GM23338 (cell line): ENCODE results near the gene CAST. TPM values are rescaled to one million over a fixed set of nuclear protein-coding genes. Genes with fewer than 3 reads are reported as not detected.

Experiments
- ATAC-seq: fragments of 200-7000 bp; cut with Tn5 transposase; 3 replicates; pipeline ENCODE4 v1.9.1; 2020
- DNase-seq: peaks from one replicate; pipeline ENCODE4 v3.0.0-alpha.2; 2015; ENCODE audit warnings: low spot score
- H2AFZ ChIP-seq: fragments of 200-600 bp; sonication (generic); 2 replicates; pipeline ENCODE4 v1.8.0; 2016; ENCODE audit warnings: antibody characterized with exemption, mild to moderate bottlenecking, moderate library complexity
- H3F3A ChIP-seq: fragments of 200-600 bp; sonication (generic); replicated peaks from 2 replicates; pipeline ENCODE4 v1.8.0; 2017; ENCODE audit warnings: antibody characterized with exemption, mixed run types, low read depth
- H3K27ac ChIP-seq: fragments of 200-600 bp; sonication (generic); 2 replicates; pipeline ENCODE4 v1.6.1; 2016; ENCODE audit warnings: low read depth
- H3K27me3 ChIP-seq: fragments of 200-600 bp; sonication (generic); 2 replicates; pipeline ENCODE4 v1.8.0; 2016; ENCODE audit warnings: mild to moderate bottlenecking, mixed run types, moderate library complexity; ENCODE audit not compliant: insufficient read depth
- H3K36me3 ChIP-seq: fragments of 200-600 bp; sonication (generic); 2 replicates; pipeline ENCODE4 v1.8.0; 2016; ENCODE audit warnings: mild to moderate bottlenecking; ENCODE audit not compliant: insufficient read depth
- H3K4me1 ChIP-seq: fragments of 200-600 bp; sonication (generic); 2 replicates; pipeline ENCODE4 v1.8.0; 2016; ENCODE audit warnings: mild to moderate bottlenecking, moderate library complexity; ENCODE audit not compliant: insufficient read depth
- H3K4me2 ChIP-seq: fragments of 200-600 bp; sonication (generic); 2 replicates; pipeline ENCODE4 v1.7.1; 2017; ENCODE audit warnings: mixed run types
- H3K4me3 ChIP-seq: fragments of 200-600 bp; sonication (generic); 2 replicates; pipeline ENCODE4 v1.6.1; 2016; ENCODE audit warnings: mixed run types
- H3K79me2 ChIP-seq: fragments of 200-600 bp; sonication (generic); replicated peaks from 2 replicates; pipeline ENCODE4 v1.8.0; 2017; ENCODE audit warnings: mild to moderate bottlenecking; ENCODE audit not compliant: insufficient read depth
- H3K9me2 ChIP-seq: fragments of 200-600 bp; sonication (generic); 2 replicates; pipeline ENCODE4 v1.8.0; 2017; ENCODE audit not compliant: insufficient read depth
- H4K20me1 ChIP-seq: fragments of 200-600 bp; sonication (generic); replicated peaks from 2 replicates; pipeline ENCODE4 v1.8.0; 2017; ENCODE audit warnings: mild to moderate bottlenecking; ENCODE audit not compliant: insufficient read depth
- H3K27ac Mint-ChIP-seq: 2 replicates; pipeline ENCODE4 v1.8.0; 2020; ENCODE audit warnings: inconsistent platforms, mild to moderate bottlenecking, moderate library complexity, mixed read lengths
- H3K27me3 Mint-ChIP-seq: 3 replicates; pipeline ENCODE4 v1.8.0; 2022; ENCODE audit warnings: low read depth, mild to moderate bottlenecking, moderate library complexity, mixed read lengths, inconsistent platforms; ENCODE audit not compliant: insufficient read depth, poor library complexity
- H3K36me3 Mint-ChIP-seq: 3 replicates; pipeline ENCODE4 v1.8.0; 2021; ENCODE audit warnings: low read depth, mild to moderate bottlenecking, inconsistent platforms, moderate library complexity, mixed read lengths
- H3K4me1 Mint-ChIP-seq: 3 replicates; pipeline ENCODE4 v1.8.0; 2020; ENCODE audit warnings: mild to moderate bottlenecking, inconsistent platforms, mixed read lengths
- H3K4me3 Mint-ChIP-seq: 3 replicates; pipeline ENCODE4 v1.8.0; 2021; ENCODE audit warnings: moderate library complexity, mild to moderate bottlenecking, inconsistent platforms, mixed read lengths
- H3K9me3 Mint-ChIP-seq: 3 replicates; pipeline ENCODE4 v1.8.0; 2020; ENCODE audit warnings: moderate library complexity, mild to moderate bottlenecking, inconsistent platforms, mixed read lengths
- CREB1 ChIP-seq: fragments of 250-450 bp; sonication (Bioruptor Pico); IDR thresholded peaks from 2 replicates; pipeline ENCODE4 v1.5.0; 2020; ENCODE audit warnings: low read depth, mild to moderate bottlenecking, moderate library complexity
- CTCF ChIP-seq, 2 experiments: fragments of 200-600 bp in 1 of 2; sonication (generic) in 1 of 2; conservative IDR thresholded peaks; 2 replicates each; pipeline versions ENCODE4 v1.5.1 to v1.6.1; 2016 to 2017; ENCODE audit warnings: antibody characterized with exemption in 2 of 2, low read depth in 2 of 2, mild to moderate bottlenecking in 2 of 2, moderate library complexity in 1 of 2
- ETS1 ChIP-seq: IDR thresholded peaks from 2 replicates; pipeline ENCODE4 v1.6.1; 2016; ENCODE audit warnings: antibody characterized with exemption
- EZH2phosphoT487 ChIP-seq: fragments of 200-600 bp; sonication (generic); IDR thresholded peaks from one replicate; pipeline ENCODE4 v1.8.1; 2018; ENCODE audit warnings: antibody characterized with exemption; ENCODE audit not compliant: unreplicated experiment
- JUNB ChIP-seq: IDR thresholded peaks from one replicate; pipeline ENCODE4 v1.6.1; 2016; ENCODE audit warnings: antibody characterized with exemption; ENCODE audit not compliant: unreplicated experiment
- NANOG ChIP-seq: IDR thresholded peaks from 2 replicates; pipeline ENCODE4 v1.6.1; 2016; ENCODE audit warnings: antibody characterized with exemption, borderline replicate concordance
- POLR2AphosphoS5 ChIP-seq: IDR thresholded peaks from 2 replicates; pipeline ENCODE4 v1.6.1; 2016; ENCODE audit warnings: antibody characterized with exemption, low read depth
- REST ChIP-seq: IDR thresholded peaks from one replicate; pipeline ENCODE4 v1.6.1; 2018; ENCODE audit warnings: antibody characterized with exemption; ENCODE audit not compliant: unreplicated experiment
- ZNF114 ChIP-seq: fragments of 250-450 bp; sonication (Bioruptor Pico); IDR thresholded peaks from 2 replicates; pipeline ENCODE4 v1.5.0; 2020; ENCODE audit warnings: mild to moderate bottlenecking, moderate library complexity
- ZNF462 ChIP-seq: fragments of 250-450 bp; sonication (Bioruptor Pico); IDR thresholded peaks from 2 replicates; pipeline ENCODE4 v1.5.0; 2020; ENCODE audit warnings: mild to moderate bottlenecking, moderate library complexity
- polyA plus RNA-seq: library from polyadenylated mRNA; unstranded; fragments of >200 nt; fragmentation: Nextera tagmentation; extraction: Ambion mirVana; gene quantifications from 2 replicates; pipeline ENCODE4 v1.2.1, GENCODE V29; 2016
- total RNA-seq: library from RNA; depleted of rRNA; stranded (reverse); fragments of >200 nt; shearing (Covaris generic); gene quantifications from 2 replicates; pipeline ENCODE4 v1.2.3, GENCODE V29; 2014

Gene CAST
- total and polyA plus RNA-seq, 2 experiments from 2014 or later: 37.9 to 57.7 TPM

GRCh38 chr5:96717874-96718273, 55.7 kb downstream of the CAST start:
- no peak overlapping the region for H3K27ac Mint-ChIP-seq
- H3K36me3 ChIP-seq: no peaks in the 10 kb centered on the region
- H3K27ac ChIP-seq: no peak overlapping the region
- no peaks in the 10 kb centered on the region for H3K9me3 Mint-ChIP-seq
- H3K9me2 ChIP-seq: no peaks in the 10 kb centered on the region
- no peaks in the 10 kb centered on the region for H4K20me1 ChIP-seq
- no peak for TF ChIP-seq ZNF462 (CRISPR knock-in tag)
- no peak for TF ChIP-seq EZH2phosphoT487
- no peak for TF ChIP-seq ZNF114 (CRISPR knock-in tag)
- TF ChIP-seq POLR2AphosphoS5: no peak
- no peak for TF ChIP-seq NANOG
- H3K79me2 ChIP-seq: no peaks in the 10 kb centered on the region; the same call in 1 of the 2 replicates
- H3F3A ChIP-seq: no peaks in the 10 kb centered on the region
- peaks cover 6% of the 10 kb centered on the region for H3K27me3 Mint-ChIP-seq
- H3K4me3 Mint-ChIP-seq: no peak overlapping the region
- no peaks in the 10 kb centered on the region for H3K36me3 Mint-ChIP-seq
- H3K4me3 ChIP-seq: no peak overlapping the region
- H3K4me1 Mint-ChIP-seq: peaks cover 30% of the 10 kb centered on the region
- ATAC-seq (no peak), DNase-seq (no peak)
- H3K4me1 ChIP-seq: no peaks in the 10 kb centered on the region
- no peak overlapping the region for H3K4me2 ChIP-seq
- no peaks in the 10 kb centered on the region for H3K27me3 ChIP-seq
- no peak overlapping the region for H2AFZ ChIP-seq

GRCh38 chr5:96718635-96719077, 56.5 kb downstream of the CAST start:
- H3K27ac Mint-ChIP-seq: 0 out of 2 replicates have a peak overlapping the region, but pooled peaks have one; percentile 13
- no peak overlapping the region for H3K4me2 ChIP-seq
- no peaks in the 10 kb centered on the region for H3K36me3 Mint-ChIP-seq
- H3K36me3 ChIP-seq: no peaks in the 10 kb centered on the region
- H3K27me3 ChIP-seq: no peaks in the 10 kb centered on the region
- ATAC-seq (no peak; the same call in 1 of the 3 replicates), DNase-seq (peak; percentile 26)
- H3K4me3 Mint-ChIP-seq: no peak overlapping the region
- no peaks in the 10 kb centered on the region for H3F3A ChIP-seq
- no peaks in the 10 kb centered on the region for H3K9me3 Mint-ChIP-seq
- peaks cover 30% of the 10 kb centered on the region for H3K4me1 Mint-ChIP-seq
- no peak overlapping the region for H2AFZ ChIP-seq
- peaks cover 6% of the 10 kb centered on the region for H3K27me3 Mint-ChIP-seq
- H3K4me3 ChIP-seq: no peak overlapping the region
- TF ChIP-seq CREB1 (CRISPR knock-in tag): no peak
- no peak for TF ChIP-seq REST
- TF ChIP-seq CTCF (conservative IDR thresholded peaks at IDR 0.05; ENCODE audit: low read depth in 2 of 2): no peak
- TF ChIP-seq ETS1: no peak
- TF ChIP-seq JUNB: no peak
- H3K79me2 ChIP-seq: no peaks in the 10 kb centered on the region; the same call in 1 of the 2 replicates
- no peaks in the 10 kb centered on the region for H3K4me1 ChIP-seq
- no peaks in the 10 kb centered on the region for H3K9me2 ChIP-seq
- no peak overlapping the region for H3K27ac ChIP-seq
- no peaks in the 10 kb centered on the region for H4K20me1 ChIP-seq
